AG04450 (cell line): ENCODE results near the gene TNS2. TPM values are rescaled to one million over a fixed set of nuclear protein-coding genes. Genes with fewer than 3 reads are reported as not detected.

Source experiments
- CTCF ChIA-PET: fragments of 300-600, 350-600 bp; formaldehyde crosslinking; extraction: SDS; loops from one replicate; lab custom pipeline; 2022; ENCODE audit warnings: antibody characterized with exemption, inconsistent platforms; lab: Charles Lee
- POLR2A ChIA-PET: fragments of 350-600 bp; formaldehyde crosslinking; extraction: SDS; loops from one replicate; lab custom pipeline; 2021; ENCODE audit warnings: antibody characterized with exemption, inconsistent platforms; lab: Yijun Ruan, JAX
- DNase-seq: peaks from one replicate; pipeline ENCODE4 v3.0.0-alpha.2; 2011; ENCODE audit warnings: low read depth, low spot score
- H3K27ac ChIP-seq: one replicate; pipeline ENCODE4 v1.5.1; 2012; ENCODE audit warnings: low read depth, low read length, control low read depth
- H3K27me3 ChIP-seq: one replicate; pipeline ENCODE4 v1.6.0; 2012; ENCODE audit warnings: low read length; ENCODE audit not compliant: control insufficient read depth, insufficient read depth
- H3K4me3 ChIP-seq: 2 replicates; pipeline ENCODE4 v1.5.1; 2011; ENCODE audit warnings: mild to moderate bottlenecking, low read depth, low read length, control low read depth
- H3K9me3 ChIP-seq: 2 replicates; pipeline ENCODE4 v1.5.1; 2012; ENCODE audit warnings: low read length; ENCODE audit not compliant: control insufficient read depth, insufficient read depth
- polyA plus RNA-seq: library from polyadenylated mRNA; depleted of rRNA; stranded (reverse); fragments of >200 nt; gene quantifications from 2 replicates; pipeline ENCODE4 v1.2.3, GENCODE V29; 2011
- TF ChIP-seq, protein P1 (sequence below): IDR thresholded peaks from 2 replicates; pipeline ENCODE4 v1.5.1; 2011; ENCODE audit warnings: low read depth, low read length, control low read depth, inconsistent platforms

TNS2 gene
- polyA plus RNA-seq, 1 experiment = 23.1 TPM

DNA sequence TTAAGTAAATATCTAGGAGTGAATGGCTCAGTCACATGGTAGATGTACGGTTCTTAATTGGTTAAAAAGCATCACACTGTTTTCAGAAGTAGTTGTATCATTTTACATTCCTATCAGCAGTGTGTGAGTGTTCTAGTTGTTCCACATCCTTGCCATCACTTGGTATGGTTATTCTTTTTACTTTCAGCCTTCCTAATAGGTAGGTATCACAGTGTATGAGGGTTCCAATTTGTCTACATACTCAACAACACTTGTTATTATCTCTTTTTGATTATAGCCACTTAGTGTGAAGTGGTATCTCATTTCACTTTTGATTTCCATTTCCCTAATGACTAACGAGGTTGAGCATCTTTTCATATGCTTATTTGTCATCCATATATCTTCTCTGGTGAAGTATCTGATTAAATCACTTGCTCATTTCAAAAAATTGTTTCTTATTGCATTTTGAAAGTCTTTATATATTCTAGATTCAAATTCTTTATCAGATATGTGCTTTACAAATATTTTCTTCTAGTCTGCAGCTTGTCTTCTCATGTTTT lies 32.8 kb downstream of the TNS2 start:
- Histone ChIP-seq H3K9me3 (peaks cover 4% of the 10 kb centered on the region; the same call in 1 of the 2 replicates), H3K27me3 (no peaks in the 10 kb centered on the region), H3K4me3 (no peak overlapping the region), H3K27ac (no peak overlapping the region)
- TF ChIP-seq, protein P1, sequence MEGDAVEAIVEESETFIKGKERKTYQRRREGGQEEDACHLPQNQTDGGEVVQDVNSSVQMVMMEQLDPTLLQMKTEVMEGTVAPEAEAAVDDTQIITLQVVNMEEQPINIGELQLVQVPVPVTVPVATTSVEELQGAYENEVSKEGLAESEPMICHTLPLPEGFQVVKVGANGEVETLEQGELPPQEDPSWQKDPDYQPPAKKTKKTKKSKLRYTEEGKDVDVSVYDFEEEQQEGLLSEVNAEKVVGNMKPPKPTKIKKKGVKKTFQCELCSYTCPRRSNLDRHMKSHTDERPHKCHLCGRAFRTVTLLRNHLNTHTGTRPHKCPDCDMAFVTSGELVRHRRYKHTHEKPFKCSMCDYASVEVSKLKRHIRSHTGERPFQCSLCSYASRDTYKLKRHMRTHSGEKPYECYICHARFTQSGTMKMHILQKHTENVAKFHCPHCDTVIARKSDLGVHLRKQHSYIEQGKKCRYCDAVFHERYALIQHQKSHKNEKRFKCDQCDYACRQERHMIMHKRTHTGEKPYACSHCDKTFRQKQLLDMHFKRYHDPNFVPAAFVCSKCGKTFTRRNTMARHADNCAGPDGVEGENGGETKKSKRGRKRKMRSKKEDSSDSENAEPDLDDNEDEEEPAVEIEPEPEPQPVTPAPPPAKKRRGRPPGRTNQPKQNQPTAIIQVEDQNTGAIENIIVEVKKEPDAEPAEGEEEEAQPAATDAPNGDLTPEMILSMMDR = no peak
- ChIA-PET POLR2A (interaction anchor here (0.7 kb wide), 1 partner anchor 16 kb away, joined by 4 read pairs; no protein-coding TSS in a partner anchor), CTCF (interaction anchor here (0.8 kb wide), 1 partner anchor 238 kb away, joined by 3 read pairs; the partner anchor contains the start of gene AAAS)
- no peak for DNase-seq

GRCh38 chr12:53086361-53086760 lies 36.5 kb downstream of the TNS2 start:
- CTCF ChIA-PET = interaction anchor here (0.6 to 4.0 kb wide), 4 partner anchors 12 to 49 kb away, joined by 3 to 28 read pairs (median 6); no protein-coding TSS in a partner anchor
- Histone ChIP-seq H3K4me3 (no peak overlapping the region), H3K27ac (no peak overlapping the region), H3K9me3 (peaks cover 4% of the 10 kb centered on the region; the same call in 1 of the 2 replicates), H3K27me3 (no peaks in the 10 kb centered on the region)
- POLR2A ChIA-PET = interaction anchor here (1.2 kb wide), 1 partner anchor 20 kb away, joined by 5 read pairs; no protein-coding TSS in a partner anchor
- TF ChIP-seq, protein P1 = no peak
- DNase-seq = no peak

GRCh38 chr12:53090105-53090504 lies 40.2 kb downstream of the TNS2 start:
- Histone ChIP-seq H3K27me3 (no peaks in the 10 kb centered on the region), H3K27ac (no peak overlapping the region), H3K4me3 (no peak overlapping the region), H3K9me3 (no peaks in the 10 kb centered on the region)
- ChIA-PET POLR2A (interaction anchor here (0.7 to 1.1 kb wide), 2 partner anchors 11 kb away, joined by 4 to 6 read pairs; partner anchors contain the start of gene SPRYD3), CTCF (interaction anchor here (1.3 kb wide), 1 partner anchor 24 kb away, joined by 6 read pairs; no protein-coding TSS in a partner anchor)
- DNase-seq = no peak
- TF ChIP-seq, protein P1 = no peak

GRCh38 chr12:53090554-53090953 lies 40.7 kb downstream of the TNS2 start:
- H3K27me3 ChIP-seq = no peaks in the 10 kb centered on the region
- POLR2A ChIA-PET = interaction anchor here (1.1 kb wide), 1 partner anchor 11 kb away, joined by 6 read pairs; the partner anchor contains the start of gene SPRYD3
- no peak overlapping the region for H3K4me3 ChIP-seq
- TF ChIP-seq, protein P1 = no peak
- no peak overlapping the region for H3K27ac ChIP-seq
- CTCF ChIA-PET = interaction anchor here (0.7 to 1.3 kb wide), 3 partner anchors 25 to 231 kb away, joined by 4 to 6 read pairs (median 5); partner anchors contain the start of gene AAAS
- H3K9me3 ChIP-seq = no peaks in the 10 kb centered on the region
- DNase-seq = no peak

DNA sequence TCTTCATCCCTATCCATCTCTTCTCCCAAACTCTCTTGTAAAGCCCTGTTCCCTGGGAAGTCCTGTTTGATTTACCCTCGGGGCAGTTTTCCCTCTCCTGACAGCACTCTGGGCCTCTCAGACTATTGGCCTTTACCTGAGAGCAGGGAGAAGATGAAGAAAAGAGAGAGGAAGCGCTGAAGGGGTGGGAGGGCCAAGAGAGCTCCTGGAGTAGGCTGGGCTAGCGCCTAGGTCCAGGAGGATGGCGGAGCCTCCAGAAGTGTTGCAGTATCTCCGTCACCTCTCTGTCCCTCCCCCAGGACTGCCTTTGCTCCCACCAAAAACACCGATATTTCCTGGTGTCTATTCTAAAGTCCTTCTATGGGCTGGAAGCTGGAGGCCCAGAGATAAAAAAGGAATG lies 41.9 kb downstream of the TNS2 start:
- CTCF ChIA-PET = interaction anchor here (1.1 kb wide), 1 partner anchor 68 kb away, joined by 3 read pairs; no protein-coding TSS in a partner anchor
- POLR2A ChIA-PET = no interaction called here
- no peaks in the 10 kb centered on the region for H3K9me3 ChIP-seq
- no peaks in the 10 kb centered on the region for H3K27me3 ChIP-seq
- TF ChIP-seq, protein P1 = no peak
- no peak for DNase-seq
- H3K27ac ChIP-seq = no peak overlapping the region
- H3K4me3 ChIP-seq = no peak overlapping the region
